HEK293T (cell line): Measurements from ENCODE around the gene EYA4.

Experiments used
- CTCF ChIA-PET: fragments of 350-600 bp; formaldehyde crosslinking; extraction: SDS; loops from one replicate; lab custom pipeline; 2021; ENCODE audit warnings: antibody characterized with exemption, inconsistent platforms; lab: Yijun Ruan, JAX
- POLR2A ChIA-PET: fragments of 350-600 bp; formaldehyde crosslinking; extraction: SDS; loops from one replicate; lab custom pipeline; 2020; ENCODE audit warnings: antibody characterized with exemption, inconsistent platforms; lab: Yijun Ruan, JAX
- DNase-seq: peaks from one replicate; pipeline ENCODE4 v3.0.0; 2012; ENCODE audit warnings: mixed read lengths; ENCODE audit errors: extremely low spot score
- ARNT ChIP-seq: fragments of 450-650 bp; IDR thresholded peaks from 2 replicates; pipeline ENCODE4 v1.6.1; 2017; ENCODE audit warnings: mild to moderate bottlenecking
- BHLHE40 ChIP-seq: fragments of 450-650 bp; IDR thresholded peaks from 2 replicates; pipeline ENCODE4 v1.6.1; 2016; ENCODE audit warnings: mild to moderate bottlenecking, moderate library complexity, borderline replicate concordance
- CTBP1 ChIP-seq: fragments of 450-650 bp; IDR thresholded peaks from 2 replicates; pipeline ENCODE4 v1.6.1; 2016; ENCODE audit warnings: borderline replicate concordance
- ELF4 ChIP-seq: fragments of 450-650 bp; IDR thresholded peaks from 2 replicates; pipeline ENCODE4 v1.6.1; 2017; ENCODE audit warnings: antibody characterized with exemption
- FOXA1 ChIP-seq: fragments of 450-650 bp; IDR thresholded peaks from 2 replicates; pipeline ENCODE4 v1.6.1; 2016; ENCODE audit warnings: mild to moderate bottlenecking
- FOXK2 ChIP-seq: fragments of 450-650 bp; IDR thresholded peaks from 2 replicates; pipeline ENCODE4 v1.6.1; 2016; ENCODE audit warnings: mild to moderate bottlenecking
- FOXM1 ChIP-seq: fragments of 450-650 bp; IDR thresholded peaks from 2 replicates; pipeline ENCODE4 v1.6.1; 2017; ENCODE audit warnings: mild to moderate bottlenecking, borderline replicate concordance
- HDGF ChIP-seq: fragments of 450-650 bp; IDR thresholded peaks from 2 replicates; pipeline ENCODE4 v1.6.1; 2017; ENCODE audit warnings: antibody characterized with exemption, borderline replicate concordance
- L3MBTL2 ChIP-seq: fragments of 450-650 bp; conservative IDR thresholded peaks from 2 replicates; pipeline ENCODE4 v1.6.1; 2016; ENCODE audit warnings: mild to moderate bottlenecking
- LEF1 ChIP-seq: fragments of 450-650 bp; IDR thresholded peaks from 2 replicates; pipeline ENCODE4 v1.6.1; 2017; ENCODE audit warnings: mild to moderate bottlenecking, borderline replicate concordance
- NFRKB ChIP-seq: fragments of 450-650 bp; IDR thresholded peaks from 2 replicates; pipeline ENCODE4 v1.6.1; 2016; ENCODE audit warnings: mild to moderate bottlenecking, moderate library complexity
- PKNOX1 ChIP-seq: fragments of 450-650 bp; IDR thresholded peaks from 2 replicates; pipeline ENCODE4 v1.6.1; 2016
- SP1 ChIP-seq: fragments of 450-650 bp; IDR thresholded peaks from 2 replicates; pipeline ENCODE4 v1.6.1; 2017
- SUZ12 ChIP-seq: fragments of 450-650 bp; IDR thresholded peaks from 2 replicates; pipeline ENCODE4 v1.6.1; 2016; ENCODE audit warnings: mild to moderate bottlenecking
- TARDBP ChIP-seq: fragments of 450-650 bp; IDR thresholded peaks from 2 replicates; pipeline ENCODE4 v1.6.1; 2016
- ZNF384 ChIP-seq: fragments of 450-650 bp; IDR thresholded peaks from 2 replicates; pipeline ENCODE4 v1.6.1; 2016

Gene EYA4

GRCh38 chr6:133502441-133503335, 261.5 kb downstream of the EYA4 start:
- DNase-seq, result no peak
- CTCF ChIA-PET, result interaction anchor here (0.5 kb wide), 1 partner anchor 318 kb away, joined by 3 read pairs; no protein-coding TSS in a partner anchor

GRCh38 chr6:133503336-133503729, 262.2 kb downstream of the EYA4 start:
- POLR2A ChIA-PET, result no interaction called here
- no peak for DNase-seq
- no peak for TF ChIP-seq TARDBP
- CTCF ChIA-PET, result no interaction called here

More at GRCh38 chr6:133502441-133503335, 261.5 kb downstream of the EYA4 start:
- TF ChIP-seq BHLHE40, result no peak
- TF ChIP-seq FOXK2, result no peak
- TF ChIP-seq SUZ12, result no peak
- no peak for TF ChIP-seq TARDBP
- TF ChIP-seq L3MBTL2, result no peak
- TF ChIP-seq HDGF, result no peak
- TF ChIP-seq PKNOX1, result no peak
- TF ChIP-seq ARNT, result no peak
- TF ChIP-seq NFRKB, result no peak
- no peak for TF ChIP-seq FOXM1
- no peak for TF ChIP-seq ZNF384
- no peak for TF ChIP-seq FOXA1
- no peak for TF ChIP-seq CTBP1
- TF ChIP-seq ELF4, result no peak
- no peak for TF ChIP-seq SP1
- no peak for TF ChIP-seq LEF1
- POLR2A ChIA-PET, result interaction anchor here (0.7 kb wide), 1 partner anchor 1875 kb away, joined by 3 read pairs; no protein-coding TSS in a partner anchor

- ChIA-PET POLR2A (no interaction called here), CTCF (no interaction called here)
- no peak for TF ChIP-seq LEF1
- no peak for TF ChIP-seq NFRKB
- TF ChIP-seq L3MBTL2, result no peak
Observed at GRCh38 chr6:133504158-133504557, 263.0 kb downstream of the EYA4 start.

GRCh38 chr6:133504761-133505160, 263.6 kb downstream of the EYA4 start:
- no peak for TF ChIP-seq PKNOX1
- TF ChIP-seq L3MBTL2, result no peak
- no peak for TF ChIP-seq CTBP1
- TF ChIP-seq SUZ12, result no peak
- TF ChIP-seq SP1, result no peak
- TF ChIP-seq FOXK2, result no peak
- CTCF ChIA-PET, result no interaction called here
- POLR2A ChIA-PET, result no interaction called here
- no peak for DNase-seq

More at GRCh38 chr6:133504158-133504557, 263.0 kb downstream of the EYA4 start:
- DNase-seq, result no peak

GRCh38 chr6:133505681-133506080, 264.5 kb downstream of the EYA4 start:
- no peak for DNase-seq
- TF ChIP-seq CTBP1 (no peak), HDGF (no peak), TARDBP (no peak), BHLHE40 (no peak), FOXK2 (no peak), LEF1 (no peak), FOXA1 (no peak), PKNOX1 (no peak), L3MBTL2 (no peak), ARNT (no peak), ELF4 (no peak), NFRKB (no peak), FOXM1 (no peak), ZNF384 (no peak)
- ChIA-PET POLR2A (no interaction called here), CTCF (interaction anchor here (0.7 kb wide), 1 partner anchor 379 kb away, joined by 3 read pairs; no protein-coding TSS in a partner anchor)

DNA sequence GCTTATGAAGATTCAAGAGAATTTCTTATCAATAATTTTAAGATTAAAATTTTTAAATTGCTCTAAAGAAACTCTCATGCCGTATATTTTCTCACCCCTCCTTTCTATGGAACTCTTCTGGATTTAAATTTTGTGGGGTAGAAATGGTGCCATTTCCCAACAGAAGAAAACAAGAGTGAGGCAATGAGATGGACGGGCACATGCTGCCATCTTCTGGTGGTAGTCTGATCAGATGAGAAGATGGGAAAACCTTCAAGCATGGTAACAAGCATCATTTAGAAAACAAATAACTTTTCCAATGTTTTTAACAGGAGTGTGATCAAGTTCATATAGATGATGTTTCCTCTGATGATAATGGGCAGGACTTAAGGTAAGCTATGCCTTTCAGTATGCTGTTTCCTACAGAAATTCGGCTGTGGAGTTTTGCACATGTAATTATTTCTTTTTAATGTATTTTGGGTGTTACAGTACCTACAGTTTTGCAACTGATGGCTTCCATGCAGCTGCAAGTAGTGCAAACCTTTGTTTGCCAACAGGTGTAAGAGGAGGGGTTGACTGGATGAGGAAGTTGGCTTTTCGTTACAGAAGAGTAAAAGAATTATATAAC, 271.4 kb downstream of the EYA4 start:
- TF ChIP-seq ZNF384, result no peak
- TF ChIP-seq LEF1, result no peak
- TF ChIP-seq BHLHE40, result no peak
- TF ChIP-seq TARDBP, result no peak
- no peak for TF ChIP-seq L3MBTL2
- TF ChIP-seq SUZ12, result no peak
- no peak for TF ChIP-seq FOXK2
- no peak for TF ChIP-seq ARNT
- POLR2A ChIA-PET, result no interaction called here
- peak; percentile 40 for DNase-seq
- CTCF ChIA-PET, result interaction anchor here (0.6 kb wide), 1 partner anchor 207 kb away, joined by 3 read pairs; no protein-coding TSS in a partner anchor
